Adipose tissue (tissue), 3 donors: Measurements from ENCODE around the gene MCM5. TPM values are rescaled to one million over a fixed set of nuclear protein-coding genes. Genes with fewer than 3 reads are reported as not detected.

Source experiments
- H3K27ac ChIP-seq: one replicate; pipeline ENCODE4 v1.5.1; 2013; ENCODE audit warnings: low read depth, low read length
- WGBS, 3 donors: extraction: QIAGEN DNeasy Blood & Tissue Kit; methylation state at CpG; one replicate each; pipeline ENCODE4 v1.1.7; 2013; 5-methylcytosine and 5-hydroxymethylcytosine counted together
- polyA plus RNA-seq, 3 donors: library from polyadenylated mRNA; stranded (reverse); fragments of 200-250 nt; gene quantifications; one replicate each; pipeline ENCODE4 v1.2.3, GENCODE V29; 2013
- donor health status: healthy with polysubstance abuse.
- donor health status: Bipolar disorder and iron deficiency.
- donor health status: healthy.

The MCM5 gene
- polyA plus RNA-seq, 3 donors, result 8.7 to 12.1 (median 11.2) TPM

DNA sequence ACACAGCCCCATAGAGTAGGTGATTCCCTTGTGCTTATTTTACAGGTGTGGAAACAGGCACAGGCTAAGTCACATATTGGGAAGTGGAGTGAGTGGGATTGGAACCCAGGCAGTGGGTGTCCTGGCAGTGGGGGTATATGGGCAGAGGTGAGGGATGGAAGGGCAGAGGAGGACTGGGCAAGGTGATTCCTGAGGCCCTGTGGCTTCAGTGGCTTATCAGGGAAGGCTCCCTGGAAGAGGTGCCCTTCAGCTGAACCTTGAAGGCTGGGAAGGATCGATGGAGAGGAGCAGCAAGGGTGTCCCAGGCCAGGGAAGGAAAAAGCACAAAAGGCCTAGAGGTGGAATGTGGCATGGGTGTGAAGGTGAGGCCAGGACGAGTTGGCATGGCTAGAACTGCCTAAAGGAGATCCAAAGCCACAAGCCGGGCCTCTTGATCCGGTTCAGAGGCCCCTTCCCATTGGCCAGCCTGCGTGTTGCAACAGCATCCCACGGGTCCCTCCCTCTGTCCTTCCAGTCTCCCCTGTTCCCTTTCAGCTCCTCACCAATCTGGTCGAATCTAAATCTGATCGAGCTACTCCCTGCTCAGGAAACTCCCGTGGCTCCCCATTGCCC lies 41.7 kb downstream of the MCM5 start:
- H3K27ac ChIP-seq, result no peak overlapping the region
- WGBS, 3 donors, result 70 to 81% (median 80%) methylated on average over 9 of the region's 9 CpGs

DNA sequence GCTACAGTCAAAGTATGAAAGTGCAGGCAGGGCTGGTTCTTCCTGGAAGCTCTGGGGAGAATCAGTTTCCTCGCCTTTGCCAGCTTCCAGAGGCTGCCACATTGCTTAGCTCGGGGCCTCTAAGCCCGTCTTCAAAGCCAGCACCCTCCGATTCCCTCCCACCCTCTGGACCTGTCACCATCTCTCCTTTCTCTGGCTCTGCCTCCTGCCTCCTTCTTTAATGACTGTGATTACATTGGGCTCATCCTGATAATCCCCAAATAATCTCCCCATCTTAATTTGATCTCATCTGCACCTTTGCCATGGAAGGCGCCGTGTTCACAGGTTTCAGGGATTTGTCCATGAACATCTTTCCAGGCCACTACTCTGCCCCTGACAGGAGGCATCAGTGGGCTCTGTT lies 42.5 kb downstream of the MCM5 start:
- WGBS, 3 donors, result 85 to 88% (median 88%) methylated on average over 6 of the region's 6 CpGs
- H3K27ac ChIP-seq, result no peak overlapping the region

DNA sequence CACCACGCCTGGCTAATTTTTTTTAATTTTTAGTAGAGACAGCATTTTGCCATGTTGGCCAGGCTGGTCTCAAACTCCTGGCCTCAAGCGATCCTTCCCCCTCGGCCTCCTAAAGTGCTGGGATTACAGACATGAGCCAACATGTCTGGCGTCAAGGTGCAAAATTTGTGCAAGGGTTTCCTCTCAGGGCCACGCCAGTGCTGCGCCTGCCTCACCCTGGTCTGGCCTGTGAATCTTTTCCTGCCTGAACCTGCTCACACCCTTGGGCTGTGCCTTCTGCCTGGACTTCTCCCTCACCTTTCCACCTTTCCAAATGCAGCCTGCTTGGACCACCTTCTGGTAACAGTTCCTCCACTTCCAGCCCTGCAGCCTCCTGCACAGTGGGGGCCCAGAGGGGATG lies 43.4 kb downstream of the MCM5 start:
- H3K27ac ChIP-seq, result no peak overlapping the region
- 76 to 79% (median 76%) methylated on average over 6 of the region's 6 CpGs for WGBS, 3 donors

DNA sequence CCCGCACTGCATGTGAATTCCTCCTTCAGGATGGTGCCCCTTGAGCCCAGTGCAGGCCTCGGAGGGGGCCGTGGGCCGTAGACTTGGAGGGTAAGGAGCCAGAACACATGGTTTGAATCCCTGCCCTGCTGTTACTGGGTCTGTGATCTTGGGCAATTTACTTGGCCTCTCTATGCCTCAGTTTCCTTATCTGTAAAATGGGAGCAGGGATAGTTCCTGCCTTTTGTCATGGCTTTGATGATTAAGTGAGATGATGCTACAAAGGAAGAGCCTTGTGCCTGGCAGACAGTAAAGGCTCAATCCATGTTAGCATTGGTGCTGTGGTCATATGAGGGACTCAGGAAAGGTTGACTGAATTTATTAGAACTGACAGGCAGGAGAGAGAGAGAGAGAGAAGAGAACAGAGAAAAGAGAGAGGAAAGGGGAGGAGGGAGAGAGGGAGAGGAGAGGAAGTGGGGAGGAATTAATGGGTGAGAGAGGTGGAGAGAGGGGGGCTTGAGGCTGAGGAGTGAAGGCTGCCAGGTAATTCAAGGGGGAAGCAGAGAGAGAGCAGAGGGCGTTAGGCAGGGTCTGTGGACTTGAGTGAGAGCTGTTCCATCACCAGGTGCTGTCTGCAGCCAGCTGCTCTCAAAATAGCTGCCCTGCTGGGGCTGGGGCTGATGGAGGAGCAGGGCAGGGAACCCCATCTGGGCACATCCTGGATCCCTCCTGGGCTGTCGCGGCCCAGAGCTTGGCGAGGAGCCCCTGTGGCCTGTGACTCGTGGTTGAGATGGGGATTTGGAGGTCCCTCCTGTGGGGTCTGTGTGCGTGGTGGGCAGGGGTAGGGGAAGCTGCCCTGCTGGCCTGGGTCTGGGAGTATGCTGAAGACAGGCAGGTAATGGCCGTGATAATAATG lies 44.1 kb downstream of the MCM5 start:
- 78 to 81% (median 80%) methylated on average over 10 to 11 of the region's 11 CpGs for WGBS, 3 donors
- H3K27ac ChIP-seq, result no peak overlapping the region

GRCh38 chr22:35444685-35445399 lies 44.9 kb downstream of the MCM5 start:
- H3K27ac ChIP-seq, result no peak overlapping the region
- 89 to 95% (median 94%) methylated on average over 12 to 13 of the region's 13 CpGs for WGBS, 3 donors

- WGBS, 3 donors, result 74 to 78% (median 76%) methylated on average over 4 of the region's 4 CpGs
Observed at GRCh38 chr22:35445933-35446332, 46.0 kb downstream of the MCM5 start.

DNA sequence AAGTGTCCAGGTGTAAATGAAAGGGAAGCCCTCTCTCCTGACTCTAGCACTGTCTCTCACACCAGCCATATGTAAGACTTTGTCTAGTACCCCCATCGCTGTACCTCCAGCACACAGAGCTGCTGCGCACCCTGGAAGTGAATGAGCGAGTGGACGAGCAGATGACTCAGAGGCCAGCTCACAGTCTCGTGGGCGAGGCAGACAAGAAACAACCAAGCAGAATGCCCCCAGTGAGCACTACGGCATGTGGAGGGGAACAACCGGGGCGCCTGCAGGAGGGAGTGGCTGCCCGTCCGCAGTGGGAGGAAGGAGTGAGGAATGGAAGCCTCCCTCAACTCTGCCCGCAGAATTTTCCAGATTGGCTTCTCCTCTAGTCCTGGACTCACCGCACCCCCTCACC lies 46.4 kb downstream of the MCM5 start:
- WGBS, 3 donors, result 71 to 96% (median 84%) methylated on average over 13 of the region's 13 CpGs
- no peak overlapping the region for H3K27ac ChIP-seq

More at GRCh38 chr22:35445933-35446332, 46.0 kb downstream of the MCM5 start:
- no peak overlapping the region for H3K27ac ChIP-seq

DNA sequence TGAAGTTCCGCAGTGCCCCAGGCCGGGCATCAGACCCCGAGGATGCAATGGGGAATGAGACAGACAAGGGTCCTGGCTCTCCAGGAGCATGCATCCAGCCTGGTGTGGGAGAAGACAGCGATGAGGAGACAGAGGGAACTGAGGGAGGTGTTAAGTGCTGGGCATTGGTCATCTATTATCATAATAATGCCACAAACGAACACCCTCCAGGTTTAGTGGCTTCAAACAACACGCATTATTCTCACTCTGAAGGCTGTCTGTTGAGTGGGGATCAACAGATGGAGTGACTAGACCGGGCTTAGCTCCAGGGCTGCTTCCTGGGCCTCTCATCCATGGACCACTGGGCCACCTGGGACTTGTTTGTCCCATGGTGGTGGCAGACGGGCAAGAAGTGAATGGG lies 48.6 kb downstream of the MCM5 start:
- no peak overlapping the region for H3K27ac ChIP-seq
- WGBS, 3 donors, result 94 to 96% (median 96%) methylated on average over 8 of the region's 8 CpGs

GRCh38 chr22:35449829-35450689 lies 50.1 kb downstream of the MCM5 start:
- WGBS, 3 donors, result 92 to 93% (median 93%) methylated on average over 17 of the region's 17 CpGs

DNA sequence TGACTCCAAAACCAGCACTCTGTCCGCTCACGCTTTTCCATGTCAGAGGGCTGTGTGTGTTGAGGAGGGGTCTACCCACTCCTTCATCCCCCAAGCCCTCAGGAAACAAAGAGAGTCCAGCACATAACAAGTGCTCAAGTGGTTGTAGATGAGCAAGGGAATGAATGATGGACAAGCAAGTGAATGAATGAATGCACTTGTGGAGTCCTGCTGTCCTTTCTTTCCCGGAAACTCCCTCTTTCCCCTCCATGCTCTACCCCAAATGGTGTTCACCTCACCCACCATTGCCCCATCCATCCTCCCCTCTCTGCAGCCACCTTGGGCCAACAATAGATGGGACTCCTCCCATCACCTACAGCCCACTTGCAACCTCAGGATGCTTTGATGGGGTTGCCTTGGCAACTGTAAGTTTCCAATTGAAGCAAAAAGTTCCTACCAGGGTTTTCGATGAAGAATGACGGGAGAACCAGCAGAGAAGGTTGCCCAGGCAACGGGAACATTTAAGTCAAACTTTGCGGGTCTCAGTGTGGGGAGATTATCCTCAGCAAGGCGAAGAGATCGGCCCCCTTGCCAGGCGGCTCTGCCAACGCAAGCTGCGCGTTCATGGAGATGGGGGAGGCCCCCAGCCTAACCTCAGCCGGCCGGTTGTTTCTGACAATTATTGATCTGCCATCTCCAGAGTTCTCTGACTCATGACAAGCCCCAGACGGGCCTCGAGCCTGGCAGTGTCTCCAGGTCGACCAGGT lies 51.1 kb downstream of the MCM5 start:
- H3K27ac ChIP-seq, result no peak overlapping the region
- 83 to 87% (median 85%) methylated on average over 18 of the region's 18 CpGs for WGBS, 3 donors

More at GRCh38 chr22:35449829-35450689, 50.1 kb downstream of the MCM5 start:
- no peak overlapping the region for H3K27ac ChIP-seq

DNA sequence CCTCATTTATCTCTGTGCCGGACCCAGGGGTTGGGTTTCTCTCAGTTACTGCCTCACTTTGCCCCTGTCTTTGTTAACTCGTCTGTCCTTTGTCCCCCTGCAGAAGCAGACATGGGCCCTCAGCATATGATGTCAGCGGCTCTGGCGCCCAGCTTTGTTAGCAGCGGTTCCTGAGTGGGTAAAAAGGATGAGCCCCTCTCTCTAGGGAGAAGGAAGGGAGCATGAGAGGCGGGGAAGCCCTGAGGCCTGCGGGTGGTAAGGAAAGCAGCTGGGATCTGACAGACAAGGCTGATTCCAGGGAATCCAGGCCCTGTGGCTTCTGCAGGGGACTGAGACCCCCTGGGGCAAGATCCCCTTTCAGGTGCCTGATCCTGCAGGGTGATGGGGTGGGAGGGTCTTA lies 51.7 kb downstream of the MCM5 start:
- no peak overlapping the region for H3K27ac ChIP-seq
- WGBS, 3 donors, result 84 to 89% (median 89%) methylated on average over 7 of the region's 7 CpGs

GRCh38 chr22:35452351-35452781 lies 52.4 kb downstream of the MCM5 start:
- H3K27ac ChIP-seq, result no peak overlapping the region
- WGBS, 3 donors, result 53 to 93% (median 90%) methylated on average over 15 of the region's 15 CpGs

DNA sequence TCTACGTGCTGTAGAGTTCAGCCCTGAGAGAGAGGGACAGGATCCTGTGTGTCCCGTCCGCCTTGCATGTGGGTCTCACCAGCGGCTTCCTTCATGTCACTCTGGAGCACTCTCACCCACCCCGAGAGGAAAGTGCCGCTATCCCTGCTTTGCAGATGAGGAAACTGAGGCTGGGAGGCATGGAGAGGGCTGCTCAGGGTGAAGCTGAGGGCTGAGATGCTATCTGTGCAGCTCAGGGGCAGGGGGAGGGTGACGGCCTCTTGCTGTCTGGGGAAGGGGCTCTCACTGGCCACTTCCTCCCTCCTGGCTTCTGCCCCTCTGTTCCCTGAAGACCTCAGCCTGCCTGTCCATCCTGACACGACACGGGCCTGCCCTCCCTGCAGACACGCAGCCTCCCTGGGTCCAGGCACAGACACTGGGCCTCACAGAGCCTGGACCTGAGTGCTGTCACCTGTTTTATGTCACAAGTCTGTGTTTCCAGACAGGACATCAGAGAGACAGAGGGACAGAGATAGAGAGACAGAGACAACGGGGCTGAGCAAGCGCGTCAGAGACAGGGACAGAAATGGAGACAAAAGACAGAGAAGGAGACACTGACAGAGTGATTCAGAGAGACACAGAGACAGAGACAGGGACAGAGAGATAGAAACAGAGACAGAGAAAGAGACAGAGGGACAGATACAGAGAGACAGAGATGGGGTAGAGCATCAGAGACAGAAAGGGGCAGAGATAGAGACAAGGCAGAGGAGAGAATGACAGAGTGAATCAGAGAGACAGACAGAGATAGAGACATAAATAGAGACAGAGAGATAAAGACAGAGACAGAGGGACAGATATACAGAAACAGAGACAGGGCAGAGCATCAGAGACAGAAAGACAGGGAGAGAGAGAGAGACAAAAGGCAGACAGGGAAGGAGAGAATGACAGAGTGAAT lies 53.1 kb downstream of the MCM5 start:
- H3K27ac ChIP-seq, result no peak overlapping the region
- WGBS, 3 donors, result 69 to 85% (median 80%) methylated on average over 13 of the region's 13 CpGs

- no peak overlapping the region for H3K27ac ChIP-seq
- WGBS, 3 donors, result 51 to 62% (median 59%) methylated on average over 9 of the region's 9 CpGs
Observed at GRCh38 chr22:35454416-35455054, 54.6 kb downstream of the MCM5 start.

GRCh38 chr22:35455529-35455928 lies 55.6 kb downstream of the MCM5 start:
- H3K27ac ChIP-seq, result no peak overlapping the region
- WGBS, 3 donors, result 88 to 92% (median 88%) methylated on average over 5 of the region's 5 CpGs

- 93 to 95% (median 94%) methylated on average over 10 of the region's 10 CpGs for WGBS, 3 donors
- no peak overlapping the region for H3K27ac ChIP-seq
Observed at GRCh38 chr22:35456757-35457156, 56.8 kb downstream of the MCM5 start.
